HG03108 (cell line): ENCODE measurements around the gene HEPN1.
"Not testable (repeated sequence)": the region's sequence is repeated elsewhere in the genome, so short reads cannot be mapped to it uniquely, and the experiment has no call there.

Experiments used
- ATAC-seq: cut with Tn5 transposase; IDR thresholded peaks from one replicate; pipeline ENCODE4 v1.9.1; 2021; ENCODE audit warnings: moderate library complexity; ENCODE audit not compliant: unreplicated experiment

HEPN1 gene

DNA sequence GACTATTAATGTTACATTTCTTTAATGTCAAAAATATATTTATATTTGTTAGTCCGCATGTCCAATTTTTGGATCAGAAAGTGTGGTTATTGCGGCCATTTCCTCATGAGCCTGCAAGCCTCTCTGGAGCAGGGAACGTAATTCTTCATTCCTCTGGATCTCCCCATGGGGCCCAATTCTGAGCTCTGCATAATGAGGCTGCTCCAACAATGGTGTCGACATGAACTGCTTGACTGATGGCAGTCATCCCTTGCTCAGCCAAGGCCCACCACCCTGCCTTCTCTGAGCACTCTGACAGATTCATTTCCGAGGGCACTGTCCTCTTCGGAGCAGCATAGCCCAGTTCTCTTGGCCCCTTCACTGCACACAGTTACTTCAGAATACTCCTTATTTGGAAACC lies 19.9 kb downstream of the HEPN1 start:
- ATAC-seq: no peak

- no peak for ATAC-seq
These were observed 22.7 kb downstream of the HEPN1 start for GRCh38 chr11:124941703-124942102.

- ATAC-seq: no peak
These were observed 23.6 kb downstream of the HEPN1 start for GRCh38 chr11:124942466-124943253.

DNA sequence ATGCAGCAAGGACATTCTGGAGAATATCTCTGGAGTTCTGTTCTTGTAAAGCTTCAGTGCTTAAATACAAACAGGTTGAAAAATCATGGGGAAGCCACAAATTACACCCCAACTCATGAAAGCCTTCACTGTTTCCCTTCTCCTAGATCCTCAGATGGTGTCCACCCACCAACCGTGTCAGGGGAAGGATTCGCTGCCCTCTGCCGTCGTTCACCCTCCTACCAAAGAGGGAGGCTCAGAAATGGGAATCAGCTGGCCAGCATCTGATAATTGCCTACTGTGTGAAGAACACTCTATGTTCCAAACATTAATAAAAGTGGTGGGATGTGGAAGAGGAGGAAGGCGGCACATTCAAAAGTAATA lies 24.2 kb downstream of the HEPN1 start:
- no peak for ATAC-seq

DNA sequence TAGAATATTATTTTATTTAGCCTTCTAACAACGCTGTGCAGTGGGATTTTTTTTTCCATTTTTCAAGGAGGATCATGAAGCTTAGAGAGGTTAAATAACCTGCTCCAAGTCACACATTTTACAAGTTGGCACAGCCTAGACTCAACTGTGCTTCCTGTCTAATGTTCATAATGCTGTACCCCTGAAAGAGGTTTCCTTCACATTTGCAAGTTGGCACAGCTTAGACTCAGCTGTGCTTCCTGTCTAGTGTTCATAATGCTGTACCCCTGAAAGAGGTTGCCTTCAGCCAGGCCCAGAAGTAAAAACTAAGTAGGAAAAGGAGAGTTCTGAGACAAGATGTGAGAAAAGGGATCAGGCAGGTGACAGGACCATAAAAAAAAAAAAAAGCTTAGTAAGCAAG lies 24.7 kb downstream of the HEPN1 start:
- ATAC-seq: no peak

DNA sequence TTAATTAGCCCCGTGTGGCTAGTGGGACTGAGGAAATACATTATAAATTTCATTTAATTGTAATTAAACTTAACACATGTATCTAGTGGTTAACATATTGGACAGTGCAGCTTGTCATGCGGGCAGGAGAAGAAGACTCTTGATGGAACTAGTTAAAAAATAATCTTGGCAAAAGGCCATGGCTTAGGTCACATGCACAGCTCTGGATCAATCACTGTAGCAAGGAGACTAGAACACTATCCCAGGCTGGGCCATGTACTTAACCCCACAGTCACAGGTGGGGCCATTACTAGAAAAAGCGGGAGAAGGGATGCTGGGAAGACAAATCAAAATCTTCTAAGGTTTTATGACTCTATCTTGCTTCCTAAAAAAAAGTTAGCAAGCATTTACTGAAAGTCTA lies 25.5 kb downstream of the HEPN1 start:
- no peak for ATAC-seq

- no peak for ATAC-seq
These were observed 26.8 kb downstream of the HEPN1 start for GRCh38 chr11:124945826-124946225.

DNA sequence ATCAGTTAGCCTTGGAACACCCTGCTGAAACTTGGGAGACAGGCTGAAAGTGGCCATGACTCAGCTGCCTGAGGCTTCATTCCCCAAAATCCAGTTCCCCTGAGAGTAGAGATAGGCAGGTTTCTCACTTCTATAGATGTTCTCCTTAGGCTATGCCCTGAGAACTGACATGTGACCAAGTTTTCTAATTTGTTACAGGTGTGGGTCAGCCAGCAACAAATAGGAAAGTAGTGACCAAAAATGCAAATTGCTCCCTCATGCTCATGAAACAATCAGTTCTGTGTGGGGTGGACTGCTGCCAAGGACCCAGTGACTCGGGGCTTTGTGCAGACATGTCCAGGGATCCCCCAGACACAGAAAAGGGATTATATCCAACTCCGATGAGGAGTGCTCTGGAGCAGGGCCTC lies 27.7 kb downstream of the HEPN1 start:
- no peak for ATAC-seq

- no peak for ATAC-seq
These were observed 31.7 kb downstream of the HEPN1 start for GRCh38 chr11:124950601-124951330.

GRCh38 chr11:124951341-124951740 lies 32.3 kb downstream of the HEPN1 start:
- no peak for ATAC-seq

DNA sequence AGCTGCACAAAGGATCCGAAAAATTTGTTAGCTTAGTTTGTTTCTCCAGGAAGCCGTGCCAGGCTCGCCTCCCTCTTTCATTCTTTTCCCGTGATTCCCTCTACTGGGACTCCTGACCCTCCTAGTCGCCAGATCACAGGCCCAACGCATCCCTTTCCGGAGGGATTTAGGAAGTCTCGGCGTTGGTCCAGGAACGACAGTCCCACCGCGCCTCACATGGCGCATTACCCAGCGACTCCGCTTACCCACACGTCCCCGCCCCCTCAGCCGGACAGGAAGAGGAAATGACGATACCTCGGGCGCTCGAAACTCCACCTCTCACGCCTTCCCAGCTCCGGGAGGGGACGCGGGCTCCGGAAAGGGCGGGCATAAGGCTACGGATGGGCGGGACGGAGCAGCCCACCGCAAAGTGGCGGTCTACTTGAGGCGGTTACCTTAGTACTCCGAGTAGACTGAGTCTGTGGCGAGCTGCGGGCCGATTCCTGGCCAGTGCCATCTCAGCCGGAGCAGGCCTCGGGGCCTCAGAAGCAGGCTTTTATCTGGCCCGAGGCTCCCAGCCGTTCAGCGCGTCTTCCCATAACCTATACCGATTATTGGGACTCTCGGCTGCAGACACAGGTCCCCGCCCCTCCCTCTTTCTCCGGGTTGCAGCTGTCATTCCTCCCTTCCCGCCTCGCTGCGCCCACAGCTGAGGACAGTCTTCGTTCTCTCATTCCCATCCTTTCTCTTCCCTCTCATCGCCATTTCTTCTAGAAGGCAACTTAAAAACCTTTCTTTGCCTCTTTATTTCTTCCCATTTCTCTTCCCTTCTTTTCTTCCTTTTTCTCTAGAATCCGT lies 34.9 kb downstream of the HEPN1 start, which contains the start of gene CCDC15:
Gene CCDC15 (plus strand): TSS at position 450 of the 837 bp plus-strand sequence. CDS start 531 bp downstream, outside the sequence.
- ATAC-seq: peak; percentile 100

DNA sequence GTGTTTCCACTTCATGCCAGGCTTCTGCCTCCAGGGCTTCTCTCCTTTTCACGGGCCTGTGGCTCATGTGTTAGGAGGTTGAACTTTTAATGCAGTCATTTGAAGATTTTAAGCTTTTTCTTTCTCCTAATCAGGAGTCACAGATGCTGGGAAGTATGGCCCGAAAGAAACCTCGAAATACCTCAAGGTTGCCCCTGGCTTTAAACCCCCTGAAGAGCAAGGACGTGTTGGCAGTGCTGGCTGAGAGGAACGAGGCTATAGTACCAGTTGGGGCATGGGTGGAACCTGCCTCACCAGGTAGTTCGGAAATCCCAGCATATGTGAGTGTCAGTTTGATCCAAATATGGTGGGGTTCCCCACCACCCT lies 35.5 kb downstream of the HEPN1 start:
- no peak for ATAC-seq

GRCh38 chr11:124955035-124955434 lies 36.0 kb downstream of the HEPN1 start:
- no peak for ATAC-seq

- ATAC-seq: no peak
These were observed 43.0 kb downstream of the HEPN1 start for GRCh38 chr11:124961972-124962609.

DNA sequence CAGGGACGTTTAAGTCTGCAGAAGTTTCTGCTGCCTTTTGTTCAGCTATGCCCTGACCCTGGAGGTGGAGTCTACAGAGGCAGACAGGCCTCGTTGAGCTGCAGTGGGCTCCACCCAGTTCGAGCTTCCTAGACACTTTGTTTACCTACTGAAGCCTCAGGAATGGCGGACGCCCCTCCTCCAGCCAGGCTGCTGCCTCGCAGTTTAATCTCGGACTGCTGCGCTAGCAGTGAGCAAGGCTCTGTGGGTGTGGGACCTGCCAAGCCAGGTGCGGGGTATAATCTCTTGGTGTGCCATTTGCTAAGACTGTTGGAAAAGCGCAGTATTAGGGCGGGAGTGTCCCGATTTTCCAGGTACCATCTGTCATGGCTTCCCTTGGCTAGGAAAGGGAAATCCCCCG lies 49.1 kb downstream of the HEPN1 start:
- ATAC-seq: not testable (repeated sequence)
